ENCODE measurements around the gene VOPP1.

The VOPP1 gene

DNA sequence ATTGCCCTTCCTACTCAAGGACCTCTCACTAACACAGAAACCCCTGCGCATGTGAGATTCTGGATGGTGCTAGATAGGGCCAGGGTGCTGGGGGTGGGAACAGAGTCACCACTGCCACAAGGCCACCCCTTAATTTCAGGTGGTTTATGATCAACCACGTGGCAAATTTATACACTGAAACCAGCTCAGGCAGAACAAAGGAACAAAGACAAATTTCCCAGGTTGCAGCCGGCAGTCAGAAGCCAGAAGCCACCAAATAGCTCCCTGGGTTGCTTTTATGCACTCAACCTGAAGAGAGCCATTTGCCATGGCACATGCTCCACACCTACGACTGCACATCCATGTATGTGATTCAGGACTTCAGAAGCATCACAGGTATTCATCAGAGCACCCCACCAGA lies 2.5 kb downstream of the VOPP1 start:
- H3K4me3 Mint-ChIP-seq = peak overlapping the region; percentile 81
- H3K9me3 Mint-ChIP-seq = no peaks in the 10 kb centered on the region
- DNase-seq (ENCODE audit: low spot score in 2 of 2) (no peak), ATAC-seq (peak; percentile 67)
- H3K4me1 Mint-ChIP-seq = peaks cover 78% of the 10 kb centered on the region
- peak overlapping the region; percentile 93 for H3K27ac Mint-ChIP-seq
- H3K36me3 Mint-ChIP-seq = peaks cover 44% of the 10 kb centered on the region

DNA sequence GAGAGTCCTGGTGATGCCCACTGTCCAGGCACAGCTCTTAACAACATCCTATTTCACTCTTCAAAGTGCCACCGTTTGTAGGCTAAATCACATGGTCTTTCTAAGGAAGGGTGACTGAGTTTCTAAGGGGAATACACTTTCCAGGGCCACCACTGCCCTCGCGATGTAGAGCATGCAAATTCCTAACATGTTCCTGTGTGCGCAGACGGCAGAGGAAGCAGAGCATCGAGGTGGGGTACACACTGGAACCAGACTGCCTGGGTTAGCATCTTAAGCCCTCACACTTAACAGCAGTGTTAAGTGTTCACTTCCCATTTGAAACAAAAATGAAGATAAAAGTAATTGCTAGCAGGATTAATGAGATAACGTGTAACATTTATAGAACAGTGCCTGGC lies 3.0 kb downstream of the VOPP1 start:
- DNase-seq (ENCODE audit: low spot score in 2 of 2) (no peak), ATAC-seq (no peak)
- H3K27ac Mint-ChIP-seq = peak overlapping the region; percentile 93
- peaks cover 79% of the 10 kb centered on the region for H3K4me1 Mint-ChIP-seq
- H3K9me3 Mint-ChIP-seq = no peaks in the 10 kb centered on the region
- H3K36me3 Mint-ChIP-seq = peaks cover 44% of the 10 kb centered on the region
- H3K4me3 Mint-ChIP-seq = peak overlapping the region; percentile 81

DNA sequence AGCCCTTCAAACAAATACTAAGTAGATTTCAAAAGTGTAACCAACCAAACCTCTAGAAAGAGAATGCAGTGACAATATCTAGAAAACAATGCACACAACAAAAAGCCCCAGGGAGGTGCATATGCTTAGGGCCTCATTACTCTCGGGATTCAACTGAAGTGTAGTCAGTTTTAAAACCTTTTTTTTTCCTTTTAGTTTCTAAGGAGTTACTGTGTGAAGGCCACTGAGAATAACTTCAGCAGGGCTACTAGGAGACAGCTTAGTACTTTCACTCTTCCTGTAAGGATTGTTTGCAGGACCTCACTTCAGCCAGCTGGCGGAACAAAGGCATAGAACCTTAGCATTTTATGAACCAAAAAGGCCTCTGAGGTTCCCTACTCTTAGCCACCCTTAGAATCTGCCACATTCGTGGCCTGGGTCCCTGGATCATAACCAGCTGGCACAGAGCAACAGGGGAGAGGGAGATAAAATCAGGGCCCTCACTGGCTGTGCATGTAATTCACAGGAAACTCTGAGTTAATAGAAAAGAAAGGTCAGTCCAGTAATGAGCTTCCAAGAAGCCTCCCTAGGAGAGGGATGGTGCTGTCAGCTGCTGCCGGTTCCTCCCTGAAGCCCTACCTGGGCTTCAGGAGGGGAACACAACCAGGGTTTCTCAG lies 3.6 kb downstream of the VOPP1 start:
- H3K27ac Mint-ChIP-seq = peak overlapping the region; percentile 93
- no peak for DNase-seq (ENCODE audit: low spot score in 2 of 2)
- peak overlapping the region; percentile 81 for H3K4me3 Mint-ChIP-seq
- H3K4me1 Mint-ChIP-seq = peaks cover 79% of the 10 kb centered on the region
- no peak for ATAC-seq
- H3K9me3 Mint-ChIP-seq = no peaks in the 10 kb centered on the region
- H3K36me3 Mint-ChIP-seq = peaks cover 44% of the 10 kb centered on the region

DNA sequence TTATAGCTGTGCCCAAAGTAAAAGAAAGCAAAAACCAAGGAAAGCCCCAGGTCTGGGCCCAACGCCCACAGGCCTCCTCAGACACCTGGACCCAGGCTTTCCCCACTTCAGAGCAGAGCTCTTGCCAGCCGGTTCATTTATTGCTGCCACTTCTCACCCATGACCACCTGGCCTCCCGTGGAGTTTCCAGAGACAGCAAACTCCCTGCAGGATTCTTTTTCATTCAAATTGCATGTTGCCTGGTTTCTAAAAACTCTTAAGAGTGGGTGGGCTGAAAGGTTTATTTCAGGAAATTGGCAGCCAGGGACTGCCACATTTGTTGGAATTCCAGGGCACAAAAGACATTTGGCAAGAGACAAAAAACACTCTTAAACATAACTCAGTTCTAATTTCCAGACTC lies 4.7 kb downstream of the VOPP1 start:
- ATAC-seq (no peak), DNase-seq (ENCODE audit: low spot score in 2 of 2) (no peak)
- no peak overlapping the region for H3K27ac Mint-ChIP-seq
- H3K36me3 Mint-ChIP-seq = peaks cover 38% of the 10 kb centered on the region
- H3K4me3 Mint-ChIP-seq = peak overlapping the region; percentile 81
- no peaks in the 10 kb centered on the region for H3K9me3 Mint-ChIP-seq
- peaks cover 71% of the 10 kb centered on the region for H3K4me1 Mint-ChIP-seq

DNA sequence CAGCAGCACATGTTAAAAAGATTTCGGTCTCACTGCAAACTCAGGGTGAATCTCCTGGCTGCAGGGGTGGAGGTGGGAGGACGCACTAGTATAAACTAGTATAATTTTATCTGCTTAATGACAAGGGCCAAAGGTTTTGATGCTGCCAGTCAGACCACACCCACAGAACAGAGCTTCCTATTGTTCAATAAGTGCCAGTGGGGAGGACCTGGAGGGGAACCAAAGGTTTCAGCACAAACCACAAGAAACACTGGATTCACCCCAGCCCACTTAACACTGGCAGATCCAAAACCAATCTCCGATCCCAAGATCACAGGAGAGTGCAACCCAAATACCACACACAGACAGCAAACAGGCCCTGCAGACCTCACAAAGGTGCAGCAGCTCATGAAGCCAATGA lies 6.6 kb downstream of the VOPP1 start:
- no peak for DNase-seq (ENCODE audit: low spot score in 2 of 2)
- Mint-ChIP-seq H3K4me1 (peaks cover 90% of the 10 kb centered on the region), H3K36me3 (peaks cover 28% of the 10 kb centered on the region), H3K27ac (peak overlapping the region; percentile 23), H3K4me3 (peak overlapping the region; percentile 14), H3K9me3 (no peaks in the 10 kb centered on the region)
- ATAC-seq = no peak

DNA sequence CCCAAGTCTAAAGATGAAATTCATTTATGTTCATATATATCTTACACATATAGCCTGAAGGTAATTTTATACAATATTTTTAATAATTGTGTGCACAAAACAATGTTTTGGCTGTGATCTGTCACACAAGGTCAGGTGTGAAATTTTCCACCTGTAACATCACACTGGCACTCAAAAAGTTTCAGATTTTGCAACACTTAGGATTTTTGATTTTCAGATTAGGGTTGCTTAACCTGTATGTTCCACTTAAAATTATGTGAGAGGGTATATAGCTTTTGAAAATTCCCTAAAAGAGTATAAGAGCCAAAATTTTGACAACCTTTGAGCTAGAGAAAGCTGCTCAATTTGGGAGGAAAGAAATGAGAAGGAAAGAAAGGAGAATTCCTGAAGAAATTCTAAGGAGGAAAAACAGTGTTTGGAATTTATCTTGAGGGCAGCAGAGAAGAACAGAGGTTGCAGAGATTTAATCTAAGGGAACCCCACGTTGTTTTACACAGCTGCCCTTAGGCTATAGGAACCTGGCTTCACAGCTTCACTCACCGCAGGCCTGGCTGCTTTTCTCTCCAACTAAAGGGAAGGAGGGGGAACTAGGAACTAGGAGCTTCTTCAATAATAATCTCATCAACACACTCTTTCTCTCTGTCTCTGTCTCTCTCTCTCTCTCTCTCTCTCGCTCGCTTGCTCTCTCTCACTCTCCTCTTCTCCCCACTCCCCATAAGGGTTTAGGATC lies 8.5 kb downstream of the VOPP1 start:
- Mint-ChIP-seq H3K4me1 (peaks cover 91% of the 10 kb centered on the region), H3K27ac (peak overlapping the region; percentile 43), H3K4me3 (no peak overlapping the region), H3K36me3 (peaks cover 10% of the 10 kb centered on the region), H3K9me3 (no peaks in the 10 kb centered on the region)
- DNase-seq (ENCODE audit: low spot score in 2 of 2) (no peak), ATAC-seq (no peak)

DNA sequence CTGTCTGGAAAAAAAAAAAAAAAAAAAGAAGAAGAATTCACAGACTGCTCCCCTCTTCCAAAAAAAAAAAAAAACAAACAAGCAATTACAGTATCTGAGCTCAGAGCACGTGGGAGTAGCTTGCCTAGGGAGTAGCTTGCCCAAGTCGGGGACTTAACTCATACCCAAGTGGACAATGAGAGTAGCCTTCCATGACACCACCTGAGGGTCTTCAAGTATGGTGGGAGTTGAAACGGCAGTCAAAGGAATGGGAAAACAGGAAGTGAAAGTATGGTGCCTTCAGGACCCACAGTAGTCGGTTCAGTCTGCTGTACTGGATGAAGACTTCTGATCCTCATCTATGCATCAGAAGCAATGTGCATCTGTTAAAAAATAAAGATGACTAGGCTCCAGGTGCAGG lies 10.6 kb downstream of the VOPP1 start:
- H3K27ac Mint-ChIP-seq = peak overlapping the region; percentile 84
- H3K4me3 Mint-ChIP-seq = no peak overlapping the region
- no peak for ATAC-seq
- H3K9me3 Mint-ChIP-seq = no peaks in the 10 kb centered on the region
- DNase-seq (ENCODE audit: low spot score in 2 of 2) = no peak
- peaks cover 91% of the 10 kb centered on the region for H3K4me1 Mint-ChIP-seq
- peaks cover 8% of the 10 kb centered on the region for H3K36me3 Mint-ChIP-seq

DNA sequence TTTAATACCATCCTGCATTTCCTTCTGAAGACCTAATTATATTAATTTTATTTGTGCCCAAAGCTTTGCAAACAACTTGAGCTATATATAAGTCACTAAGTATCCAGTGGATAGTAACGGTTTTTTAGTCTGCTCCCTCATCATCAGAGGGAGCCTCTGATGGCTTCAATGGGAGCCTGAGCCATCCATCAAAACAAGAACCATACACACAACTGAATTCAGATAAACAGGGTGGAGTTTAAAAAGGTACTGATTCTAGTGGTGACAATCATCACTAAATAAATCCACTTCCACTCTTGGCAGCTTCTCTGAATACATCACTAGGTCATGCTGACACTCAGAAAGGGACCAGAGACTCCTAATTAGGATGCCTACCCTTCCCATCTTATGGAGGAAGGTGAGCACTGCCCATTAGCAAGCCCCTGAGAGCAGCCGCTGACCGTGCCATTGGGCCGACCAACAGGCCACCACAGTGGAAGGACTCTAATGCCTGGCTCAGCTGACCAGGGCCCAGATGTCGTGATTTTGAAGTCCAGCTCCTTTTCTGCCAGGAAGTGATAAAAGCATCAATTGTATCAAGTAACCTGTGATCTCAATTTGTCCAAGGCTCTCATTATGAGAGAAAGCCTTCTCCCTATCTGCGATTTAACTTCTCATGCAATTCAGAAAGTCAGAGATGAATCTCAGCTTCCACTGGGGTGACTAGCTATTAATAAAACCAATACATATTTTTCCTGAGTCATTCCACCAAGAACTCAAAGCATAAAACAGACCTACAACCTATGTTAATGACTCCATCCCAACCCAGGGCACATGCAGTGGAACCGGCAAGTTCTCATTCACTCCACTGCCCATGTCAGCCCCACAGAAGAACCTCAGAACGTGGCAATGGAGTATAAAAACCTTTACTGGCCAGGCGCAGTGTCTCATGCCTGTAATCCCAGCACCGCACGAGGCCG lies 13.1 kb downstream of the VOPP1 start:
- H3K27ac Mint-ChIP-seq = peak overlapping the region; percentile 63
- H3K36me3 Mint-ChIP-seq = peaks cover 33% of the 10 kb centered on the region
- peak; percentile 72 for ATAC-seq

DNA sequence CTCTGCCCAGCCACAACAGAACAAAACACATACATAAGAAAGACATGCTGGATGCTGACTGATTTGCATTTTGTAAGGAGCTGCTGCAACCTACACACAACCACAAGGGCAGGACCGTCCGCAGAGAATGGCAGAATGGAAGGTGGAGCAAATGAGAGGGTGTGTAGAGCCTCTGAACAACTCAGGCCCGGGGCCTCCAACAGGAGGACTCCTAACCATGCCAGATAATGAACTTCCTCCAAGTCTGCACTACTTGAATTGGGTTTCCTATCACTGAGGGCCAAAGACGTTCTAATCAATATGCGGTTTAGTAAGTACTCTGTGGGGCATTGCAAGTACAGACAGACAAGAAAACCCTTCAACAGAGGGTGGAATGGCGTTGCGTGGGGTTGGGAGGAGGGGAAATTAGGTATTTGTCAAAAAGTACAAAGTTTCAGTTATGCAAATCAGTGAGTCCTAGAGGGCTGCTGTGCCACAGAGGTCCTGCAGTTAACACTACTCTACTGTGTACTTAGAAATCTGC lies 14.6 kb downstream of the VOPP1 start:
- ATAC-seq = peak; percentile 77
- H3K36me3 Mint-ChIP-seq = peaks cover 37% of the 10 kb centered on the region
- peaks cover 95% of the 10 kb centered on the region for H3K4me1 Mint-ChIP-seq

More for the DNA sequence above, 13.1 kb downstream of the VOPP1 start:
- Mint-ChIP-seq H3K4me3 (peak overlapping the region; percentile 50), H3K4me1 (peaks cover 92% of the 10 kb centered on the region), H3K9me3 (no peaks in the 10 kb centered on the region)
- no peak for DNase-seq (ENCODE audit: low spot score in 2 of 2)

DNA sequence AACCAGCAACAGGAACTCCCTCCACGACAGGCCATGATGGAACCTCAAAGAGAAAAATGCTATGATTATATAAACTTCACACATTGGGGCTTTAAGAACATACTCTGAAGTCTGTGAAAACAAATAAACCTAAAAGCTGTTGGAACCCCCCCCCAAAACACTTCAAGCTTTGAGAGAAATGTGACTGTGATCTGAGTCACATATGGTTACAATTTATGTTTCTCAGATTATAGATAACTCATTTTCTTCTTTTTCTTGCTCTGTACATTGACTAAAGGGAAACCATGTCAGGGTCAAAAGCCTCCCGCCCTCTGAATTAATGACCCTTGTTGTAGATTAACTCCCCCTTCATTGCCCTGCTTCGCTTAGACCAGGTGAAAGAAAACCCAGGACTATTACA lies 15.8 kb downstream of the VOPP1 start:
- Mint-ChIP-seq H3K4me3 (peak overlapping the region; percentile 50), H3K36me3 (peaks cover 37% of the 10 kb centered on the region), H3K4me1 (peaks cover 95% of the 10 kb centered on the region), H3K9me3 (no peaks in the 10 kb centered on the region), H3K27ac (peak overlapping the region; percentile 83)
- ATAC-seq = peak; percentile 53
- DNase-seq (ENCODE audit: low spot score in 2 of 2) = no peak

More for the DNA sequence above, 14.6 kb downstream of the VOPP1 start:
- no peak for DNase-seq (ENCODE audit: low spot score in 2 of 2)
- Mint-ChIP-seq H3K27ac (peak overlapping the region; percentile 83), H3K4me3 (peak overlapping the region; percentile 50), H3K9me3 (no peaks in the 10 kb centered on the region)

DNA sequence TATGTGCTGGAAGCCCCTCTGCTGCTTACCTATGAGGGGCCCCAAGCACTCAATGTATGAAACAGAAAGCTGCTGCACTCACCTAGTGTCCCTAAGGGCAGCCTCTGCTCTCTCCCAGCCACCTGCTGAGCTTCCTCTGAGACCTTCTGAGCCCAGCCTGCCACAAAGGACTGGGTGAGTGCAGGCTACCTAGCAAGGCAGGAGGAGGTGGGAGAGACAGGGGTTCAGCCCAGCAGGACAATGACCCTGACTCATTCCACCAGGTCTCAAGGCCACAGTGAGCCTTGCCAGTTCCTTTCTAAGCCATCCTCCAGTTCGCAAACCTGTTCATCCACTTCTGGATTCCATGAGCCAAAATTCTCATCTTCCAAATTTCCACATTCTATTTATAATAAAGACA lies 16.3 kb downstream of the VOPP1 start:
- DNase-seq (ENCODE audit: low spot score in 2 of 2) = no peak
- Mint-ChIP-seq H3K9me3 (no peaks in the 10 kb centered on the region), H3K4me1 (peaks cover 95% of the 10 kb centered on the region), H3K4me3 (peak overlapping the region; percentile 50), H3K27ac (peak overlapping the region; percentile 83), H3K36me3 (peaks cover 37% of the 10 kb centered on the region)
- no peak for ATAC-seq

DNA sequence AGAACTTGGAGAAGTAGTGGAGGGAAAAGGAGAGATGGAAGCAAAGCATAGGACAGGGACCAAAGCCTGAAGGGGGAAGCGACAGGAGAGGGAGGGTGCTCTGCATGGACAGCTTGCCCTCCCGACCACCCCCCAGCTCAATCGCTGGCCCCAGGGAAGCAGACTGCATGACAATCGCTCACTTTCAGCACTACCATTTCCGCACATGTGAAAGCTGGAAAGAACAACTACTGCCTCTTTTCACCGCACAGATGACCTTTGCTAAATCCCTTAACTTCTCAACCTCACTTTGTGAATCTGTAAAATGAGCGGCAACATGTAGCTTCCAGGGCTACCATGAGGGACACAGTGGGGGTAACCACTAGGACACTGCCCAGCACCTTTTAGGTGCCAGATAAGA lies 17.1 kb downstream of the VOPP1 start:
- Mint-ChIP-seq H3K4me1 (peaks cover 87% of the 10 kb centered on the region), H3K9me3 (no peaks in the 10 kb centered on the region), H3K36me3 (peaks cover 37% of the 10 kb centered on the region), H3K4me3 (no peak overlapping the region), H3K27ac (peak overlapping the region; percentile 51)
- ATAC-seq (no peak), DNase-seq (ENCODE audit: low spot score in 2 of 2) (no peak)

DNA sequence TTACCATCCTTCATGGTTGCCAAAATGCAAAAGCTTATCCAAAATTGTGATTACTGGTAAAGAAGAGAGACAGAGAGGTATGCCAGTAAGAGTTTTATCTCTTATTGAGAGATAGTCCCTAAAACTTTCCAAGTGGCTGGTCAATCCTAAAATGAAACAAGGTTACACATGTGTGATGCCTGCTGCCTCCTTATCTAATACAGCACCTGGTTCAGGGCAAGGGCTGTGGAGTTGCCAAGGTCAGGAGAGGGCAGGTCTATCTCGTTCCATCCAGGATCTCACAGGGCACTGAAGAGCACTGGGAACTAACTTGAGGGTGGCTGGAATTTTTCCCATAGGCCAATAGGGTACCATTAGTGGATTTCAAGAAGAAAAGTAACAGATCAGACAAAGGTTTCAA lies 18.3 kb downstream of the VOPP1 start:
- DNase-seq (ENCODE audit: low spot score in 2 of 2) (no peak), ATAC-seq (no peak)
- Mint-ChIP-seq H3K9me3 (no peaks in the 10 kb centered on the region), H3K27ac (peak overlapping the region; percentile 51), H3K4me3 (peak overlapping the region; percentile 6), H3K36me3 (peaks cover 44% of the 10 kb centered on the region), H3K4me1 (peaks cover 86% of the 10 kb centered on the region)

DNA sequence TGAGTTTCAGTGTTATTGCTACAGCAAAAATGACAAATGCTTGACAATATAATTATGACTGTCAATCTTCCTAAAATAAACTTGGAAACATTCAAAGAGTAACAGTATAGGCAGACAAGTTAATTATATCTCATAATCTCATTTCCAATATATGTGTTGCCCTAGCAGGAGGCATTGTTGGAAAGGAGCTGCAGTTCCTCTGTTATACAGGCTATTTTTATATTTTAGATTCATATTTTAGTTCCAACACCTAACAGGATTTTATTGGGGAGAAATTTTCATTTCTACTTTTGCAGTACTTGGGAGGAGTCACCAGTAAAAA lies 19.3 kb downstream of the VOPP1 start:
- Mint-ChIP-seq H3K4me1 (peaks cover 86% of the 10 kb centered on the region), H3K27ac (no peak overlapping the region), H3K9me3 (no peaks in the 10 kb centered on the region), H3K4me3 (no peak overlapping the region), H3K36me3 (peaks cover 44% of the 10 kb centered on the region)
- DNase-seq (ENCODE audit: low spot score in 2 of 2) = no peak
- ATAC-seq = no peak

DNA sequence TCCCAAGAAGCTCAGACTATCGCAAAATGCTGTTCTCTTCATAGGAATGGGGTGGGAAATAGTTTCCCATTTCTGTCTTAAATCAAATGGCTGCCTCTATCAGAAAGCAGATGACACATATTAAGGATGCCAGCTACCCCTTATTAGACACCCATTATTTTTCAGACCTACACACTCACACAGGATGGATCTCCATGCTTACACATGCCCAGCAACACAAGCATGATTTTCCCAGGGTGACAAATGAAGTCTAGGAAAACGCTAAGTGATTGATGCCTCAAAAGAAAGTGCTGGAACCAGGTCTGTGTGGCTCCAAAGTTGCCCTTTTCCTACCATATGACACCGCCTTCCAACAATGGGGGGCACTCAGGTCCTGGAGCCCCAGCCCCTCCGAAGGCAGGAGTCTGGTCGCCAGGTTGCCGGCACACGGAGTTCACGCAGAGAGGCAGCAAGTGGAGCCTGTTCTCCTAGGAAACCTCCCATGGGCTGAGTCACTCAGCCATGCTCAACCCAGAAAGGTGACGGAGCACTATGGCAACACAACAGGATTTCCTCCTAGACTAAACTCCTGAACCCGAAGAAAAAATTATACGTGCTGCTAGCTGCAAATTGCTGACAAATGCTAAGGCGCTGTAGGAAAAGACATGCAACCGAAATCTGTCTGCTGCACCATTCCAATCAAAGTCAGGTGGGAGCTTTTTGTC lies 19.8 kb downstream of the VOPP1 start:
- no peak overlapping the region for H3K4me3 Mint-ChIP-seq
- peaks cover 86% of the 10 kb centered on the region for H3K4me1 Mint-ChIP-seq
- H3K9me3 Mint-ChIP-seq = no peaks in the 10 kb centered on the region
- H3K36me3 Mint-ChIP-seq = peaks cover 43% of the 10 kb centered on the region
- H3K27ac Mint-ChIP-seq = peak overlapping the region; percentile 40
- ATAC-seq = peak; percentile 42
- DNase-seq (ENCODE audit: low spot score in 2 of 2) = no peak
